ENCODE results near the gene SYT1. TPM values are rescaled to one million over a fixed set of nuclear protein-coding genes. Genes with fewer than 3 reads are reported as not detected.

SYT1 gene
- total and polyA plus RNA-seq, 2 donors (not counting 1 experiment from before 2014, with no cell fraction given): 0.60 to 1.3 TPM

DNA sequence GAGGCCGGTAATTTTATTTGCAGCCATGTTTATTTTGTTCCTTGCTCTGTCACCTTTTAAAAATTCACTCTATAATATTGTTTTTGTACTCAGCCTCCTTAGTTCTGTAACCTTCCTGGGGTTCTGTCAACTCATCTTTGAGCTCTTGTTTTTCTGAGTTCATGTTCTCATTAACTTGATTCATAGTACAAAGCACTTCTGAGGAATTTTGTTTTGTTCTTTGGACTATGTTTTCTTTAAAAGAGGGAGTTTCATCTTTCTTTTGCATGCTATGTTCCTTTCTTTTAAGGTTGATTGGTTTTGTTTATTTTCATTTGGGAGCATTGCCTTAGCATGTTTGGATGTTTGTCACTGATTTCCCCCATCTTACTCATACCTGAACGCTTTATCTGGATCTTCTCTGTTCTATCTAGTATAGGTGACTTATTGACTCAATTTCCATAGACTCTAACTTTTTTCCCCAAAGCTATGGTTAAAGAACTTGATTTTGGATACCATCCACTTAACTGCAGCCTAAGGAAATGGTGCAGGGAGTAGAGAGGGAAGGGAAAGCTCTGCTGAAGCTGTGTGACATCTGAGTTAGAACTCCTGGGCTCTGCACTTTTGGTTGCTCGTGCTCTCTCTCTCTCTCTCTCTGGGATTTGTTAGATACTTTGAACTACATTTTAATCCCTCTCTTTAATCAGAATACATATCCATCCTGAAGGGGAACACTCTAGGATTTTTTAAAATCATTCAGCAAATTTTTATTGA lies 557.7 kb downstream of the SYT1 start:
- no peak overlapping the region for H3K4me3 Mint-ChIP-seq
- H3K9me3 Mint-ChIP-seq (ENCODE audit: insufficient read depth): no peaks in the 10 kb centered on the region
- Histone ChIP-seq H3K9ac (ENCODE audit: low read length) (no peak overlapping the region), H2AFZ (ENCODE audit: insufficient read depth, low read depth, low read length, poor library complexity, severe bottlenecking) (no peak overlapping the region), H3K9me3 (ENCODE audit: control extremely low read depth in 1 of 3, control insufficient read depth in 2 of 3, insufficient read depth in 1 of 3, low read length in 2 of 3) (no peaks in the 10 kb centered on the region), H3K27me3 (replicated peaks in 1 of 4; ENCODE audit: control extremely low read depth in 1 of 4, control insufficient read depth in 3 of 4, insufficient read depth in 4 of 4, low read length in 3 of 4) (no peaks in the 10 kb centered on the region), H3K27ac (ENCODE audit: low read length in 2 of 2) (no peak overlapping the region), H3K79me2 (ENCODE audit: control insufficient read depth, insufficient read depth, low read length) (no peaks in the 10 kb centered on the region), H3K4me2 (replicated peaks; ENCODE audit: low read depth, low read length, poor library complexity, severe bottlenecking) (no peak overlapping the region), H3K36me3 (replicated peaks in 1 of 2; ENCODE audit: control extremely low read depth in 1 of 2, control insufficient read depth in 1 of 2, extremely low read depth in 1 of 2, insufficient read depth in 2 of 2, low read length in 1 of 2) (no peaks in the 10 kb centered on the region), H3K4me3 (ENCODE audit: control extremely low read depth in 1 of 5, extremely low read depth in 1 of 5, insufficient read depth in 1 of 5, low read depth in 2 of 5, low read length in 4 of 5) (no peak overlapping the region), H4K20me1 (ENCODE audit: control insufficient read depth, insufficient read depth, low read length, poor library complexity, severe bottlenecking) (no peaks in the 10 kb centered on the region), H3K4me1 (ENCODE audit: control insufficient read depth in 2 of 2, insufficient read depth in 2 of 2, low read length in 2 of 2) (no peaks in the 10 kb centered on the region)
- 100% methylated on average over 1 of the region's 3 CpGs for WGBS (ENCODE audit: insufficient coverage)
- ATAC-seq (ENCODE audit: low read depth): no peak
- TF ChIP-seq, protein P1, sequence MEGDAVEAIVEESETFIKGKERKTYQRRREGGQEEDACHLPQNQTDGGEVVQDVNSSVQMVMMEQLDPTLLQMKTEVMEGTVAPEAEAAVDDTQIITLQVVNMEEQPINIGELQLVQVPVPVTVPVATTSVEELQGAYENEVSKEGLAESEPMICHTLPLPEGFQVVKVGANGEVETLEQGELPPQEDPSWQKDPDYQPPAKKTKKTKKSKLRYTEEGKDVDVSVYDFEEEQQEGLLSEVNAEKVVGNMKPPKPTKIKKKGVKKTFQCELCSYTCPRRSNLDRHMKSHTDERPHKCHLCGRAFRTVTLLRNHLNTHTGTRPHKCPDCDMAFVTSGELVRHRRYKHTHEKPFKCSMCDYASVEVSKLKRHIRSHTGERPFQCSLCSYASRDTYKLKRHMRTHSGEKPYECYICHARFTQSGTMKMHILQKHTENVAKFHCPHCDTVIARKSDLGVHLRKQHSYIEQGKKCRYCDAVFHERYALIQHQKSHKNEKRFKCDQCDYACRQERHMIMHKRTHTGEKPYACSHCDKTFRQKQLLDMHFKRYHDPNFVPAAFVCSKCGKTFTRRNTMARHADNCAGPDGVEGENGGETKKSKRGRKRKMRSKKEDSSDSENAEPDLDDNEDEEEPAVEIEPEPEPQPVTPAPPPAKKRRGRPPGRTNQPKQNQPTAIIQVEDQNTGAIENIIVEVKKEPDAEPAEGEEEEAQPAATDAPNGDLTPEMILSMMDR (IDR thresholded peaks at IDR 0.05): no peak
- TF ChIP-seq EZH2 (IDR thresholded peaks at IDR 0.05; ENCODE audit: borderline replicate concordance, insufficient read depth, low read depth, low read length, poor library complexity, severe bottlenecking): no peak
- CTCF ChIA-PET: no interaction called here
- H3K4me1 Mint-ChIP-seq: no peaks in the 10 kb centered on the region
- no peaks in the 10 kb centered on the region for H3K27me3 Mint-ChIP-seq
- POLR2A ChIA-PET: no interaction called here
- no peak overlapping the region for H3K27ac Mint-ChIP-seq
- no peak for DNase-seq
- intact Hi-C loops (cut with micrococcal nuclease): no loop called here

DNA sequence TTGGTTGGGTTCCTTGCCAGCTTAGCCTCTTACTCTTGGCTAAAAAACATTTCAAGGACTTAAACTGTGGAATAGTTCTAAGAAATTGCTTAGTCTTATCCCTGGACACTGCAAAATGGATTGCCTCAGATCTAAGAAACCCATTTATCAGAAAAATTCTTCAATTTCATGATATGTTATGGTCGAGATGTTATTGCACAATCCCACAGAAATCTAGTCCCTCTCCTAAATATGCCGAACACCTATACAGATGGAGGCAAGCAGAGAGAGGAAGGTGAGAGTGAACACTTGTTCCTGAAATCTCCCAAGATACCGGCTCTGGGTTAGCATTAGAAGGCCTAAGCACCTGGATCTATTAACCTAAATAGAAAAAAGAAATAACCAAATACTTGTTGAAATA lies 559.0 kb downstream of the SYT1 start:
- no peak for TF ChIP-seq EZH2 (IDR thresholded peaks at IDR 0.05; ENCODE audit: borderline replicate concordance, insufficient read depth, low read depth, low read length, poor library complexity, severe bottlenecking)
- TF ChIP-seq, protein P1 (IDR thresholded peaks at IDR 0.05): no peak
- Histone ChIP-seq H3K4me3 (ENCODE audit: control extremely low read depth in 1 of 5, extremely low read depth in 1 of 5, insufficient read depth in 1 of 5, low read depth in 2 of 5, low read length in 4 of 5) (no peak overlapping the region), H3K36me3 (replicated peaks in 1 of 2; ENCODE audit: control extremely low read depth in 1 of 2, control insufficient read depth in 1 of 2, extremely low read depth in 1 of 2, insufficient read depth in 2 of 2, low read length in 1 of 2) (no peaks in the 10 kb centered on the region), H2AFZ (ENCODE audit: insufficient read depth, low read depth, low read length, poor library complexity, severe bottlenecking) (no peak overlapping the region), H3K79me2 (ENCODE audit: control insufficient read depth, insufficient read depth, low read length) (no peaks in the 10 kb centered on the region), H3K4me2 (replicated peaks; ENCODE audit: low read depth, low read length, poor library complexity, severe bottlenecking) (no peak overlapping the region), H3K9ac (ENCODE audit: low read length) (no peak overlapping the region), H4K20me1 (ENCODE audit: control insufficient read depth, insufficient read depth, low read length, poor library complexity, severe bottlenecking) (no peaks in the 10 kb centered on the region), H3K27me3 (replicated peaks in 1 of 4; ENCODE audit: control extremely low read depth in 1 of 4, control insufficient read depth in 3 of 4, insufficient read depth in 4 of 4, low read length in 3 of 4) (no peaks in the 10 kb centered on the region), H3K9me3 (ENCODE audit: control extremely low read depth in 1 of 3, control insufficient read depth in 2 of 3, insufficient read depth in 1 of 3, low read length in 2 of 3) (peaks cover 0 to 1% (median 0%) of the 10 kb centered on the region in 3 donors), H3K27ac (ENCODE audit: low read length in 2 of 2) (no peak overlapping the region), H3K4me1 (ENCODE audit: control insufficient read depth in 2 of 2, insufficient read depth in 2 of 2, low read length in 2 of 2) (no peaks in the 10 kb centered on the region)
- DNase-seq: no peak
- no peak for ATAC-seq (ENCODE audit: low read depth)
- no peaks in the 10 kb centered on the region for H3K9me3 Mint-ChIP-seq (ENCODE audit: insufficient read depth)
- WGBS (ENCODE audit: insufficient coverage): no CpG with 5 or more reads among the region's 3 CpGs
- H3K4me1 Mint-ChIP-seq: no peaks in the 10 kb centered on the region
- no peaks in the 10 kb centered on the region for H3K27me3 Mint-ChIP-seq
- ChIA-PET POLR2A (no interaction called here), CTCF (no interaction called here)
- no peak overlapping the region for H3K4me3 Mint-ChIP-seq
- intact Hi-C loops (cut with micrococcal nuclease): no loop called here
- H3K27ac Mint-ChIP-seq: no peak overlapping the region

All from B cell (primary cell).